ENCODE measurements around the gene CHIC2.

The CHIC2 gene

GRCh38 chr4:53987761-53988171, 76.6 kb downstream of the CHIC2 start:
- Histone ChIP-seq H2BK15ac (ENCODE audit: low read length) (no peak overlapping the region), H3K18ac (ENCODE audit: low read length) (no peak overlapping the region), H3K23ac (ENCODE audit: low read depth, low read length, poor library complexity) (no peak overlapping the region), H3K27ac (replicated peaks; ENCODE audit: low read length) (no peak overlapping the region), H3K4ac (ENCODE audit: low read length) (no peak overlapping the region), H2BK120ac (ENCODE audit: low read depth, low read length) (no peak overlapping the region), H3K9me3 (replicated peaks in 1 of 2; ENCODE audit: control insufficient read depth in 2 of 2, insufficient read depth in 1 of 2, low read depth in 1 of 2, low read length in 2 of 2) (no peaks in the 10 kb centered on the region), H4K8ac (ENCODE audit: low read depth, low read length) (no peak overlapping the region), H3K79me1 (ENCODE audit: low read depth, low read length) (no peaks in the 10 kb centered on the region), H2BK5ac (ENCODE audit: low read length) (no peak overlapping the region), H4K91ac (ENCODE audit: low read depth, low read length, poor library complexity) (no peak overlapping the region), H3K4me2 (ENCODE audit: insufficient read depth, low read length, poor library complexity, severe bottlenecking) (no peak overlapping the region), H3K27me3 (ENCODE audit: control insufficient read depth in 3 of 3, insufficient read depth in 3 of 3, low read depth in 1 of 3, low read length in 3 of 3) (no peaks in the 10 kb centered on the region), H3K4me3 (ENCODE audit: low read length in 2 of 2) (no peak overlapping the region), H3K9ac (ENCODE audit: low read depth, low read length, poor library complexity) (no peak overlapping the region), H2BK12ac (ENCODE audit: low read length) (no peak overlapping the region), H2AK5ac (ENCODE audit: low read depth, low read length) (no peak overlapping the region), H3K14ac (ENCODE audit: low read length) (no peak overlapping the region), H3K36me3 (replicated peaks in 1 of 2; ENCODE audit: control insufficient read depth in 2 of 2, insufficient read depth in 2 of 2, low read length in 2 of 2) (no peaks in the 10 kb centered on the region), H3K4me1 (ENCODE audit: control insufficient read depth in 2 of 2, insufficient read depth in 1 of 2, low read depth in 1 of 2, low read length in 2 of 2) (peaks cover 0 to 6% of the 10 kb centered on the region in 2 donors), H2AFZ (ENCODE audit: low read length) (no peak overlapping the region)
- WGBS, 2 donors (ENCODE audit: extremely low coverage in 2 of 2, insufficient read length in 2 of 2, insufficient replicate concordance in 1 of 2): no CpG with 5 or more reads among the region's 1 CpG
- DNase-seq (ENCODE audit: low spot score): no peak

DNA sequence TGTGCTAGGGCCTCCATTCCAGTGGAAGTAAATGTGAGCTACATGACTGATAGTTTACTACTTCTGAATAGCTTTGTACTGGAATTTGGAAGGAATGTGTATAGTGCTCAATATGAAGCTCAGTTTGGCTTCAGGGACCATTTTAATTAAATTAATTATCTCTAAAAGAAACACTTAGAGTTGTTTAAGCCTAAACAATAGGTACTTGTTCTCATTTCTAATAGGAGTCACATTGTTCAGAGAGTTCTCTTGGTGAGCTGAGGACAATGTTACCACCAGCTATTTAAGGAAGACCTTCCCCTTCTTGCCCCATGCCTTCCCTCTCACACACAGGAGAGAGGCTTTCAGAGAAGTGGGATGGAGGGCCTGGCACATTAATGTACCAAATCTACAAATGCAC, 78.3 kb downstream of the CHIC2 start:
- H3K4me3 ChIP-seq (ENCODE audit: low read length in 2 of 2): no peak overlapping the region
- H2BK120ac ChIP-seq (ENCODE audit: low read depth, low read length): no peak overlapping the region

DNA sequence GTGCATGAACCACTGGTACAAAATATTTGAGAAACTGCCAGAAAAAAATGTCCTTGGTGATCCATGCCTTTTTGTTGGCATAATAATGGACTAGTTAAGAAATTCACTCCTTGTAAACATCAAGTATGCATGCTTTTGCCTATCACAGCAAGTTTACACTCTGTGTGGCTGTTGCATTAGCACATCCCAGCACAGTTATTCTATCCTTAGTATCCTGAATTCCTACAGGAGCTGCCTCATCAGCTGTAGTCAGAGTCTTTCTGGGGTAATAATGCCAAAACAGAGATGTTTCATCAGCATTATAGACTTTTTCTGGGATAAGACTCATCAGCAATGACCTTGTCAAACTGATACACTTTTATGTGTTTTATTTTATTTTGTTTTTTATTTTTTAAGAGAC, 82.8 kb downstream of the CHIC2 start:
- H3K23ac ChIP-seq (ENCODE audit: low read depth, low read length, poor library complexity): no peak overlapping the region
- no peak overlapping the region for H2BK5ac ChIP-seq (ENCODE audit: low read length)
- H3K27ac ChIP-seq (replicated peaks; ENCODE audit: low read length): no peak overlapping the region
- peaks cover 0 to 3% (median 0%) of the 10 kb centered on the region in 3 experiments for H3K27me3 ChIP-seq (ENCODE audit: control insufficient read depth in 3 of 3, insufficient read depth in 3 of 3, low read depth in 1 of 3, low read length in 3 of 3)
- H2BK15ac ChIP-seq (ENCODE audit: low read length): no peak overlapping the region
- H3K36me3 ChIP-seq (replicated peaks in 1 of 2; ENCODE audit: control insufficient read depth in 2 of 2, insufficient read depth in 2 of 2, low read length in 2 of 2): no peaks in the 10 kb centered on the region
- H2AFZ ChIP-seq (ENCODE audit: low read length): no peak overlapping the region
- H3K4me2 ChIP-seq (ENCODE audit: insufficient read depth, low read length, poor library complexity, severe bottlenecking): no peak overlapping the region
- H3K79me1 ChIP-seq (ENCODE audit: low read depth, low read length): no peaks in the 10 kb centered on the region
- H3K9ac ChIP-seq (ENCODE audit: low read depth, low read length, poor library complexity): no peak overlapping the region
- no peak overlapping the region for H4K91ac ChIP-seq (ENCODE audit: low read depth, low read length, poor library complexity)
- no peak overlapping the region for H3K18ac ChIP-seq (ENCODE audit: low read length)
- H2BK120ac ChIP-seq (ENCODE audit: low read depth, low read length): no peak overlapping the region
- H2AK5ac ChIP-seq (ENCODE audit: low read depth, low read length): no peak overlapping the region
- no peak for DNase-seq (ENCODE audit: low spot score)
- no peak overlapping the region for H3K14ac ChIP-seq (ENCODE audit: low read length)
- H2BK12ac ChIP-seq (ENCODE audit: low read length): no peak overlapping the region
- H4K8ac ChIP-seq (ENCODE audit: low read depth, low read length): no peak overlapping the region
- peaks cover 0 to 2% of the 10 kb centered on the region in 2 donors for H3K4me1 ChIP-seq (ENCODE audit: control insufficient read depth in 2 of 2, insufficient read depth in 1 of 2, low read depth in 1 of 2, low read length in 2 of 2)
- no peak overlapping the region for H3K4ac ChIP-seq (ENCODE audit: low read length)
- H3K9me3 ChIP-seq (replicated peaks in 1 of 2; ENCODE audit: control insufficient read depth in 2 of 2, insufficient read depth in 1 of 2, low read depth in 1 of 2, low read length in 2 of 2): no peaks in the 10 kb centered on the region
- no peak overlapping the region for H3K4me3 ChIP-seq (ENCODE audit: low read length in 2 of 2)

More for the DNA sequence above, 78.3 kb downstream of the CHIC2 start:
- H4K8ac ChIP-seq (ENCODE audit: low read depth, low read length): no peak overlapping the region
- H2AFZ ChIP-seq (ENCODE audit: low read length): no peak overlapping the region
- no peak overlapping the region for H3K23ac ChIP-seq (ENCODE audit: low read depth, low read length, poor library complexity)
- no peak overlapping the region for H2AK5ac ChIP-seq (ENCODE audit: low read depth, low read length)
- no peak overlapping the region for H3K4me2 ChIP-seq (ENCODE audit: insufficient read depth, low read length, poor library complexity, severe bottlenecking)
- H3K27me3 ChIP-seq (ENCODE audit: control insufficient read depth in 3 of 3, insufficient read depth in 3 of 3, low read depth in 1 of 3, low read length in 3 of 3): no peaks in the 10 kb centered on the region
- no peak overlapping the region for H2BK15ac ChIP-seq (ENCODE audit: low read length)
- no peak overlapping the region for H2BK5ac ChIP-seq (ENCODE audit: low read length)
- no peak for DNase-seq (ENCODE audit: low spot score)
- H3K4me1 ChIP-seq (ENCODE audit: control insufficient read depth in 2 of 2, insufficient read depth in 1 of 2, low read depth in 1 of 2, low read length in 2 of 2): peaks cover 0 to 6% of the 10 kb centered on the region in 2 donors
- no peak overlapping the region for H3K14ac ChIP-seq (ENCODE audit: low read length)
- H3K9ac ChIP-seq (ENCODE audit: low read depth, low read length, poor library complexity): no peak overlapping the region
- no peak overlapping the region for H4K91ac ChIP-seq (ENCODE audit: low read depth, low read length, poor library complexity)
- H3K27ac ChIP-seq (replicated peaks; ENCODE audit: low read length): no peak overlapping the region
- H3K18ac ChIP-seq (ENCODE audit: low read length): no peak overlapping the region
- H2BK12ac ChIP-seq (ENCODE audit: low read length): no peak overlapping the region
- H3K36me3 ChIP-seq (replicated peaks in 1 of 2; ENCODE audit: control insufficient read depth in 2 of 2, insufficient read depth in 2 of 2, low read length in 2 of 2): no peaks in the 10 kb centered on the region
- H3K79me1 ChIP-seq (ENCODE audit: low read depth, low read length): no peaks in the 10 kb centered on the region
- no peaks in the 10 kb centered on the region for H3K9me3 ChIP-seq (replicated peaks in 1 of 2; ENCODE audit: control insufficient read depth in 2 of 2, insufficient read depth in 1 of 2, low read depth in 1 of 2, low read length in 2 of 2)
- H3K4ac ChIP-seq (ENCODE audit: low read length): no peak overlapping the region

GRCh38 chr4:53981066-53981465, 83.3 kb downstream of the CHIC2 start:
- WGBS, 2 donors (ENCODE audit: extremely low coverage in 2 of 2, insufficient read length in 2 of 2, insufficient replicate concordance in 1 of 2): no CpG with 5 or more reads among the region's 2 CpGs
- Histone ChIP-seq H3K14ac (ENCODE audit: low read length) (no peak overlapping the region), H2AFZ (ENCODE audit: low read length) (no peak overlapping the region), H2BK5ac (ENCODE audit: low read length) (no peak overlapping the region), H3K9ac (ENCODE audit: low read depth, low read length, poor library complexity) (no peak overlapping the region), H2BK12ac (ENCODE audit: low read length) (no peak overlapping the region), H3K4me1 (ENCODE audit: control insufficient read depth in 2 of 2, insufficient read depth in 1 of 2, low read depth in 1 of 2, low read length in 2 of 2) (no peaks in the 10 kb centered on the region), H3K36me3 (replicated peaks in 1 of 2; ENCODE audit: control insufficient read depth in 2 of 2, insufficient read depth in 2 of 2, low read length in 2 of 2) (no peaks in the 10 kb centered on the region), H3K27ac (replicated peaks; ENCODE audit: low read length) (no peak overlapping the region), H4K91ac (ENCODE audit: low read depth, low read length, poor library complexity) (no peak overlapping the region), H3K27me3 (ENCODE audit: control insufficient read depth in 3 of 3, insufficient read depth in 3 of 3, low read depth in 1 of 3, low read length in 3 of 3) (peaks cover 0 to 6% (median 0%) of the 10 kb centered on the region in 3 experiments), H2BK120ac (ENCODE audit: low read depth, low read length) (no peak overlapping the region), H3K4ac (ENCODE audit: low read length) (no peak overlapping the region), H2AK5ac (ENCODE audit: low read depth, low read length) (no peak overlapping the region), H4K8ac (ENCODE audit: low read depth, low read length) (no peak overlapping the region), H3K18ac (ENCODE audit: low read length) (no peak overlapping the region), H3K23ac (ENCODE audit: low read depth, low read length, poor library complexity) (no peak overlapping the region), H3K9me3 (replicated peaks in 1 of 2; ENCODE audit: control insufficient read depth in 2 of 2, insufficient read depth in 1 of 2, low read depth in 1 of 2, low read length in 2 of 2) (no peaks in the 10 kb centered on the region), H2BK15ac (ENCODE audit: low read length) (no peak overlapping the region), H3K4me2 (ENCODE audit: insufficient read depth, low read length, poor library complexity, severe bottlenecking) (no peak overlapping the region), H3K79me1 (ENCODE audit: low read depth, low read length) (no peaks in the 10 kb centered on the region), H3K4me3 (ENCODE audit: low read length in 2 of 2) (no peak overlapping the region)
- DNase-seq (ENCODE audit: low spot score): no peak

Data from neuronal stem cell (in vitro differentiated cells).